PFSK-1 (cell line): ENCODE measurements around the gene MAP7.

ENCODE experiments used
- FOXP2 ChIP-seq: optimal IDR thresholded peaks from 2 replicates; pipeline ENCODE3; 2011; ENCODE audit warnings: borderline replicate concordance, control low read depth, inconsistent platforms; ENCODE audit not compliant: insufficient read depth; ENCODE audit errors: extremely low read length, extremely low read depth
- POLR2AphosphoS5 ChIP-seq: IDR thresholded peaks from 2 replicates; pipeline ENCODE4 v1.6.1; 2012; ENCODE audit warnings: low read depth, mild to moderate bottlenecking, control low read depth, low read length, moderate library complexity
- REST ChIP-seq, 2 experiments: IDR thresholded peaks; 2 replicates each; pipeline versions ENCODE4 v1.6.1 to v1.8.0; 2011 to 2012; ENCODE audit warnings: low read depth in 2 of 2, low read length in 2 of 2, control low read depth in 1 of 2, inconsistent platforms in 1 of 2, mild to moderate bottlenecking in 1 of 2, moderate library complexity in 1 of 2; ENCODE audit not compliant: insufficient read depth in 1 of 2
- SIN3A ChIP-seq: IDR thresholded peaks from 2 replicates; pipeline ENCODE4 v1.6.1; 2012; ENCODE audit warnings: mild to moderate bottlenecking, low read length, moderate library complexity, borderline replicate concordance; ENCODE audit not compliant: insufficient read depth
- TAF1 ChIP-seq: IDR thresholded peaks from 2 replicates; pipeline ENCODE4 v1.6.1; 2012; ENCODE audit warnings: low read length, control low read depth, borderline replicate concordance; ENCODE audit not compliant: insufficient read depth

MAP7 gene

GRCh38 chr6:136465766-136466303, 84.4 kb downstream of the MAP7 start:
- TF ChIP-seq TAF1 (no peak), FOXP2 (no peak), SIN3A (no peak), POLR2AphosphoS5 (no peak), REST (IDR thresholded peaks at IDR 0.05; ENCODE audit: insufficient read depth in 1 of 2, low read depth in 2 of 2, low read length in 2 of 2) (no peak)

GRCh38 chr6:136464874-136465273, 85.3 kb downstream of the MAP7 start:
- TF ChIP-seq POLR2AphosphoS5 (no peak), TAF1 (no peak), REST (IDR thresholded peaks at IDR 0.05; ENCODE audit: insufficient read depth in 1 of 2, low read depth in 2 of 2, low read length in 2 of 2) (no peak), FOXP2 (no peak), SIN3A (no peak)

- TF ChIP-seq POLR2AphosphoS5 (no peak), REST (IDR thresholded peaks at IDR 0.05; ENCODE audit: insufficient read depth in 1 of 2, low read depth in 2 of 2, low read length in 2 of 2) (no peak), FOXP2 (no peak), SIN3A (no peak), TAF1 (no peak)
Measured at GRCh38 chr6:136464148-136464547, 86.1 kb downstream of the MAP7 start.

- TF ChIP-seq FOXP2 (no peak), TAF1 (no peak), REST (IDR thresholded peaks at IDR 0.05; ENCODE audit: insufficient read depth in 1 of 2, low read depth in 2 of 2, low read length in 2 of 2) (no peak)
Measured at GRCh38 chr6:136463743-136464142, 86.5 kb downstream of the MAP7 start.

- no peak for TF ChIP-seq TAF1
- no peak for TF ChIP-seq SIN3A
- no peak for TF ChIP-seq REST (IDR thresholded peaks at IDR 0.05; ENCODE audit: insufficient read depth in 1 of 2, low read depth in 2 of 2, low read length in 2 of 2)
- no peak for TF ChIP-seq POLR2AphosphoS5
- no peak for TF ChIP-seq FOXP2
Measured at GRCh38 chr6:136446579-136447187, 103.5 kb downstream of the MAP7 start.
